Heart right ventricle (tissue), 16 donors: ENCODE data around the gene UMODL1. TPM values are rescaled to one million over a fixed set of nuclear protein-coding genes. Genes with fewer than 3 reads are reported as not detected.

Source experiments
- ATAC-seq, 8 donors: fragments of 200-7000 bp; cut with Tn5 transposase; one replicate each; pipeline ENCODE4 v1.9.1; 2020; ENCODE audit warnings: mild to moderate bottlenecking in 8 of 8, moderate library complexity in 8 of 8, moderate number of reproducible peaks in 1 of 8
- DNase-seq, 2 donors: peaks; one replicate each; pipeline ENCODE4 v3.0.0-alpha.2; 2020
- H3K27ac ChIP-seq, 10 donors: fragments of 200-600 bp; sonication (generic) in 2 of 10; one replicate each; pipeline versions ENCODE4 v1.5.0 to v1.8.0; 2020 to 2022; ENCODE audit warnings: mild to moderate bottlenecking in 3 of 10
- H3K27me3 ChIP-seq, 7 donors: fragments of 200-600 bp; one replicate each; pipeline ENCODE4 v1.8.0; 2021 to 2022; ENCODE audit warnings: mild to moderate bottlenecking in 2 of 7
- H3K36me3 ChIP-seq, 9 donors: fragments of 200-600 bp; sonication (generic) in 1 of 9; one replicate each; pipeline versions ENCODE4 v1.5.0 to v1.8.0; 2020 to 2022; ENCODE audit warnings: mild to moderate bottlenecking in 2 of 9
- H3K4me1 ChIP-seq, 9 donors: fragments of 200-600 bp; sonication (generic) in 1 of 9; one replicate each; pipeline versions ENCODE4 v1.5.0 to v1.8.0; 2020 to 2022; ENCODE audit warnings: mild to moderate bottlenecking in 4 of 9
- H3K4me3 ChIP-seq, 10 donors: fragments of 200-600 bp; sonication (generic) in 2 of 10; one replicate each; pipeline versions ENCODE4 v1.5.0 to v1.8.0; 2020 to 2022; ENCODE audit warnings: mild to moderate bottlenecking in 7 of 10, moderate library complexity in 2 of 10
- H3K9me3 ChIP-seq, 11 donors: fragments of 200-600 bp in 10 of 11; sonication (generic) in 2 of 11; one replicate each; pipeline versions ENCODE4 v1.5.0 to v1.8.0; 2013 to 2022; ENCODE audit warnings: mild to moderate bottlenecking in 2 of 11, control low read depth in 1 of 11, moderate library complexity in 1 of 11
- CTCF ChIP-seq, 9 donors: fragments of 200-600 bp; sonication (generic) in 2 of 9; IDR thresholded peaks; one replicate each; pipeline versions ENCODE4 v1.5.0 to v1.8.0; 2021 to 2022; ENCODE audit warnings: antibody characterized with exemption in 9 of 9, mild to moderate bottlenecking in 5 of 9, moderate library complexity in 1 of 9
- WGBS, 2 donors: extraction: QIAGEN DNeasy Blood & Tissue Kit; methylation state at CpG; one replicate each; pipeline ENCODE4 v1.1.7; 2013; ENCODE audit warnings: inconsistent platforms in 1 of 2; 5-methylcytosine and 5-hydroxymethylcytosine counted together
- intact Hi-C, 10 donors: fragments of 100-400 bp; cut with DNase I; formaldehyde crosslinking; loops; one replicate each; pipeline versions ENCODE4 v1.11.1 to v1.14.2; 2022
- polyA plus RNA-seq, 2 donors: library from polyadenylated mRNA; stranded (reverse); fragments of 200-250 nt; gene quantifications; one replicate each; pipeline ENCODE4 v1.2.3, GENCODE V29; 2013
- total RNA-seq, 10 donors: library from RNA; stranded (reverse); fragmentation: NEBNext Ultra II Directional in 3 of 10; extraction: Animal tissue kit (Norgen Biotek cat#: 25700) in 3 of 10; gene quantifications; one replicate each; pipeline versions ENCODE4 v1.2.1 to v1.2.4, GENCODE V29; 2021 to 2023
- donor health status: Arrhythmogenic right ventricular cardiomyopathy.
- donor health status: ischemic (EF 13 %, LVEDD 7.1; RV severe dilation, severe dysfunction).
- donor health status: healthy with polysubstance abuse.
- donor health status: DM: no; HTN: yes; CAD: no.
- donor health status: DM: no; HTN: no; CAD: no.
- donor health status: ischemic (EF 25% LVEDD 6.9; RV normal size, moderate dysfunction).
- donor health status: ischemic (EF 25% LVEDD 5.7; RV mildly dilated, moderate dysfunction).
- donor health status: healthy.
- donor health status: DM: yes; HTN: yes; CAD: no.
- donor health status: Ischemic cardiomyopathy.
- donor health status: ischemic (EF 35%, LVEDD 5.7; RV mildly dilated, moderate dysfunction).
- donor health status: nonischemic (EF 11% LVEDD 7.7; RV severe dilation, severe dysfunction).
- donor health status: DM: yes; HTN: yes; CAD: no.
- donor health status: PGD.
- donor health status: ischemic (EF 29% LVEDD 5.4; RV normal size, mild dysfunction).
- donor health status: nonischemic (EF 23%, LVEDD 6.1; RV moderate dilation, normal function).

UMODL1 gene
- total and polyA plus RNA-seq, 12 donors, result 0.13 to 0.31 (median 0.25) TPM; not detected in 9

GRCh38 chr21:42117229-42117966 is 46.3 kb downstream of the UMODL1 start:
- peak; percentile 91 to 96 (median 94) for TF ChIP-seq CTCF (IDR thresholded peaks at IDR 0.05)
- DNase-seq (peak; percentile 65 to 68), ATAC-seq (peak; percentile 69 to 84 (median 78))
- WGBS, 2 donors, result 19 to 21% methylated on average over 15 of the region's 15 CpGs
- Histone ChIP-seq H3K36me3 (no peaks in the 10 kb centered on the region), H3K27ac (no peak overlapping the region), H3K9me3 (no peaks in the 10 kb centered on the region), H3K4me1 (peaks cover 0 to 27% (median 11%) of the 10 kb centered on the region in 9 donors), H3K4me3 (peak overlapping the region in 3 of 10 donors; percentile 1 to 31 (median 9)), H3K27me3 (peaks cover 0 to 81% (median 55%) of the 10 kb centered on the region in 7 donors)
- intact Hi-C loops, result loop anchor here (1.0 to 10.0 kb wide), 11 partner anchors 105 to 505 kb away; partner anchors contain the start of genes C2CD2 (in 2 of the 10) and ZBTB21 (in 1 of the 10)

GRCh38 chr21:42117967-42118780 is 47.1 kb downstream of the UMODL1 start:
- Histone ChIP-seq H3K36me3 (no peaks in the 10 kb centered on the region), H3K27me3 (peaks cover 0 to 82% (median 60%) of the 10 kb centered on the region in 7 donors), H3K9me3 (no peaks in the 10 kb centered on the region), H3K4me1 (peaks cover 0 to 21% (median 6%) of the 10 kb centered on the region in 9 donors), H3K4me3 (no peak overlapping the region), H3K27ac (no peak overlapping the region)
- DNase-seq (no peak), ATAC-seq (no peak)
- intact Hi-C loops, result loop anchor here (1.0 to 10.0 kb wide), 11 partner anchors 106 to 506 kb away; partner anchors contain the start of genes C2CD2 (in 2 of the 10) and ZBTB21 (in 1 of the 10)
- no peak for TF ChIP-seq CTCF (IDR thresholded peaks at IDR 0.05)
- WGBS, 2 donors, result 62 to 71% methylated on average over 12 of the region's 12 CpGs

GRCh38 chr21:42118901-42119300 is 47.8 kb downstream of the UMODL1 start:
- intact Hi-C loops, result loop anchor here (2.0 to 10.0 kb wide), 9 partner anchors 107 to 507 kb away; partner anchors contain the start of genes C2CD2 (in 2 of the 10) and ZBTB21 (in 1 of the 10)
- 22 to 28% methylated on average over 15 of the region's 15 CpGs for WGBS, 2 donors
- Histone ChIP-seq H3K36me3 (no peaks in the 10 kb centered on the region), H3K4me3 (no peak overlapping the region), H3K27me3 (peaks cover 0 to 82% (median 66%) of the 10 kb centered on the region in 7 donors), H3K4me1 (peaks cover 0 to 14% (median 3%) of the 10 kb centered on the region in 9 donors), H3K9me3 (no peaks in the 10 kb centered on the region), H3K27ac (no peak overlapping the region)
- no peak for TF ChIP-seq CTCF (IDR thresholded peaks at IDR 0.05)
- DNase-seq (no peak), ATAC-seq (no peak)
